Esophagus muscularis mucosa (tissue), 4 donors: ENCODE results near the gene PET117. TPM values are rescaled to one million over a fixed set of nuclear protein-coding genes. Genes with fewer than 3 reads are reported as not detected.
A peak's percentile ranks its signal among the peaks of the same experiment; 100 is the strongest.

Source experiments
- DNase-seq: peaks from one replicate; pipeline ENCODE4 v3.0.0-alpha.2; 2017; ENCODE audit errors: extremely low spot score
- H3K27ac ChIP-seq, 4 donors: fragments of 200-600 bp; sonication (generic); replicated peaks in 1 of 4; 1 replicate in 3 of 4; 2 replicates in 1 of 4; pipeline ENCODE4 v1.5.1; 2016 to 2019; ENCODE audit warnings: mild to moderate bottlenecking in 1 of 4
- H3K27me3 ChIP-seq, 4 donors: fragments of 200-600 bp; sonication (generic); one replicate each; pipeline versions ENCODE4 v1.5.1 to v1.6.0; 2016 to 2019
- H3K36me3 ChIP-seq, 4 donors: fragments of 200-600 bp; sonication (generic); one replicate each; pipeline ENCODE4 v1.5.1; 2016 to 2019
- H3K4me1 ChIP-seq, 4 donors: fragments of 200-600 bp; sonication (generic); one replicate each; pipeline ENCODE4 v1.5.1; 2016 to 2019
- H3K4me3 ChIP-seq, 4 donors: fragments of 200-600 bp; sonication (generic); 1 replicate in 2 of 4; 2 replicates in 2 of 4; pipeline ENCODE4 v1.5.1; 2016 to 2019; ENCODE audit warnings: mild to moderate bottlenecking in 4 of 4, moderate library complexity in 1 of 4
- H3K9me3 ChIP-seq, 4 donors: fragments of 200-600 bp; sonication (generic); 1 replicate in 3 of 4; 2 replicates in 1 of 4; pipeline ENCODE4 v1.5.1; 2016 to 2019
- EP300 ChIP-seq: sonication (generic); formaldehyde crosslinking; IDR thresholded peaks from one replicate; pipeline ENCODE4 v1.6.1; 2017; ENCODE audit warnings: antibody characterized with exemption
- POLR2A ChIP-seq: fragments of 450-650 bp; IDR thresholded peaks from one replicate; pipeline ENCODE4 v1.6.1; 2017; ENCODE audit warnings: antibody characterized with exemption, moderate library complexity, mild to moderate bottlenecking, low read depth
- POLR2AphosphoS5 ChIP-seq, 2 donors: sonication (generic); formaldehyde crosslinking; IDR thresholded peaks; one replicate each; pipeline ENCODE4 v1.6.1; 2017; ENCODE audit warnings: antibody characterized with exemption in 2 of 2
- WGBS: methylation state at CpG from one replicate; pipeline ENCODE4 v1.1.5; 2018; 5-methylcytosine and 5-hydroxymethylcytosine counted together
- intact Hi-C: fragments of 100-400 bp; cut with DNase I; formaldehyde crosslinking; loops from one replicate; pipeline ENCODE4 v1.15.1; 2023
- total RNA-seq, 4 donors: library from RNA; depleted of rRNA; stranded (reverse); fragments of >200 nt; gene quantifications; one replicate each; pipeline versions ENCODE4 v1.1.0 to v1.2.1, GENCODE V29; 2016
- TF ChIP-seq, protein P1 (sequence below), 3 experiments: fragments of 200-600 bp in 2 of 3; fragments of 450-650 bp in 1 of 3; sonication (generic) in 2 of 3; IDR thresholded peaks; one replicate each; pipeline ENCODE4 v1.5.1; 2017 to 2019; ENCODE audit warnings: antibody characterized with exemption in 3 of 3, mild to moderate bottlenecking in 2 of 3, moderate library complexity in 1 of 3

PET117 gene
- total RNA-seq, 4 donors from 2014 or later: 13.4 to 28.4 (median 16.9) TPM

DNA sequence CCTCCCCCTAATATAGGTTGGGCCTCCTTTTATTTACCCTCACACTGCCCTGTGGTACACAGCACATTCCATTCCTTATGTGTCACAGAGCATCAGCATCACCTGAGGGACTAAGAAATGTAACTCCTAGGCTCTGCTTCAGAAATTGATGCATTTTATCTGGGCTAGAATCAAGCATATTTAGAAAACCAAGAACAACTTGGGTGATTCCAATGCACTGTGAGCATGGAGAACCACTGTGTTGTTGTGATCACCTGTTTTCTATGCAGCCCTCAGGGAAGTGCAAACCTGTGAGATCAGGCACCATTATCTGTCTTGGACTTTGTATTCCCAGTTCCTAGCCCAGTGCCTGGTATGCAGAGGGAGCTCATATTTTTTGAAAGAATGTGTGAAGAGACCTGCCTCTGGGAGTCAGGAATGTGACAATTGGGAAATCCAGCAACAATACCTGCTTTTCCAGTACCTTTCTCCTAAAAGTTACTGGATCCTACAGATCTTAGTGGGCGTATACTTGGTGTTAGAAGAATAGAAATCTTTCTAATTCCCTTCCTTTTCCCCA is 7.0 kb downstream of the PET117 start:
- Histone ChIP-seq H3K9me3 (no peaks in the 10 kb centered on the region), H3K4me3 (no peak overlapping the region), H3K36me3 (peaks cover 0 to 57% (median 25%) of the 10 kb centered on the region in 4 donors), H3K4me1 (peaks cover 6 to 21% (median 21%) of the 10 kb centered on the region in 4 donors), H3K27me3 (no peaks in the 10 kb centered on the region), H3K27ac (no peak overlapping the region)
- 96% methylated on average over 1 of the region's 1 CpG for WGBS
- TF ChIP-seq, protein P1, sequence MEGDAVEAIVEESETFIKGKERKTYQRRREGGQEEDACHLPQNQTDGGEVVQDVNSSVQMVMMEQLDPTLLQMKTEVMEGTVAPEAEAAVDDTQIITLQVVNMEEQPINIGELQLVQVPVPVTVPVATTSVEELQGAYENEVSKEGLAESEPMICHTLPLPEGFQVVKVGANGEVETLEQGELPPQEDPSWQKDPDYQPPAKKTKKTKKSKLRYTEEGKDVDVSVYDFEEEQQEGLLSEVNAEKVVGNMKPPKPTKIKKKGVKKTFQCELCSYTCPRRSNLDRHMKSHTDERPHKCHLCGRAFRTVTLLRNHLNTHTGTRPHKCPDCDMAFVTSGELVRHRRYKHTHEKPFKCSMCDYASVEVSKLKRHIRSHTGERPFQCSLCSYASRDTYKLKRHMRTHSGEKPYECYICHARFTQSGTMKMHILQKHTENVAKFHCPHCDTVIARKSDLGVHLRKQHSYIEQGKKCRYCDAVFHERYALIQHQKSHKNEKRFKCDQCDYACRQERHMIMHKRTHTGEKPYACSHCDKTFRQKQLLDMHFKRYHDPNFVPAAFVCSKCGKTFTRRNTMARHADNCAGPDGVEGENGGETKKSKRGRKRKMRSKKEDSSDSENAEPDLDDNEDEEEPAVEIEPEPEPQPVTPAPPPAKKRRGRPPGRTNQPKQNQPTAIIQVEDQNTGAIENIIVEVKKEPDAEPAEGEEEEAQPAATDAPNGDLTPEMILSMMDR (IDR thresholded peaks at IDR 0.05): no peak
- TF ChIP-seq EP300: no peak
- no peak for TF ChIP-seq POLR2A
- TF ChIP-seq POLR2AphosphoS5 (IDR thresholded peaks at IDR 0.05): no peak
- intact Hi-C loops: no loop called here
- DNase-seq: no peak

DNA sequence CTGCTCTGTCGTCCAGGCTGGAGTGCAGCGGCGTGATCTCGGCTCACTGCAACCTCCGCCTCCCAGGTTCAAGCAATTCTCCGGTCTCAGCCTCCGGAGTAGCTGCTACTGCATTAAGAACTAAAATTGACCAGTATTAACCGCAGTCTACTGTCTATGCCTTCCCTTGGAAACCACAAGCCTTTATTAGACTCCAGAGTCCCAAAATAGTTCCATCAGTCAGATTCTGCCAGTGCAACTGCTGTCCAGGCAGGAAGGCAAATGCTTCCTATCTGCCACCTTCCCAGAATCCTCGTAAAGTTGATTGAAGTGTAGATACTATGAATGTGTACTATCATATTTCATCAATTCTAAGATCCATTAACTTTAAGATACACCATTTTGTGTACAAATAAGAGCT is 16.7 kb downstream of the PET117 start:
- H3K4me3 ChIP-seq: no peak overlapping the region
- peaks cover 20 to 80% (median 55%) of the 10 kb centered on the region in 4 donors for H3K36me3 ChIP-seq
- WGBS: 92% methylated on average over 9 of the region's 9 CpGs
- H3K4me1 ChIP-seq: no peaks in the 10 kb centered on the region
- intact Hi-C loops: no loop called here
- no peak for DNase-seq
- TF ChIP-seq POLR2AphosphoS5 (IDR thresholded peaks at IDR 0.05) (no peak), EP300 (no peak), POLR2A (no peak)
- TF ChIP-seq, protein P1 (IDR thresholded peaks at IDR 0.05): no peak
- no peaks in the 10 kb centered on the region for H3K9me3 ChIP-seq
- no peaks in the 10 kb centered on the region for H3K27me3 ChIP-seq
- no peak overlapping the region for H3K27ac ChIP-seq

DNA sequence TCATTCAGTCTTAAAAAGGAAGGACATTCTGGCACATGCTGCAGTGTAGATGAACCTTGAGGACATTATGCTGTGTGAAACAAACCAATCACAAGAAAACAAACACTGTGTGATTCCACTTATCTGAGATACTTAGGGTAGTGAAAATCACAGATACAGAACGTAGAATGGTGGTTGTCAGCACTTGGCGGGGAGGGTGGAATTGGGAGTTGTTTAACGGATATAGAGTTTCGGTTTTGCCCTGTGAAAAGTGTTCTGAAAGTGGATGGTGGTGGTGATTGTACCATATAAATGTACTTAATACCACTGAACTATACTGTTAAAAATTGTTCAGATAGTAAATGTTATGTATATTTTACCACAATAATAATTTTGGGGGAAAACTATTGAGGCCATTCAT is 18.4 kb downstream of the PET117 start:
- no peaks in the 10 kb centered on the region for H3K9me3 ChIP-seq
- no peaks in the 10 kb centered on the region for H3K4me1 ChIP-seq
- H3K27ac ChIP-seq: no peak overlapping the region
- intact Hi-C loops: no loop called here
- WGBS: 98% methylated on average over 4 of the region's 4 CpGs
- peaks cover 26 to 80% (median 60%) of the 10 kb centered on the region in 4 donors for H3K36me3 ChIP-seq
- H3K4me3 ChIP-seq: no peak overlapping the region
- no peaks in the 10 kb centered on the region for H3K27me3 ChIP-seq
- no peak for DNase-seq
- TF ChIP-seq POLR2A (no peak), EP300 (no peak), POLR2AphosphoS5 (IDR thresholded peaks at IDR 0.05) (no peak)
- TF ChIP-seq, protein P1 (IDR thresholded peaks at IDR 0.05): no peak

DNA sequence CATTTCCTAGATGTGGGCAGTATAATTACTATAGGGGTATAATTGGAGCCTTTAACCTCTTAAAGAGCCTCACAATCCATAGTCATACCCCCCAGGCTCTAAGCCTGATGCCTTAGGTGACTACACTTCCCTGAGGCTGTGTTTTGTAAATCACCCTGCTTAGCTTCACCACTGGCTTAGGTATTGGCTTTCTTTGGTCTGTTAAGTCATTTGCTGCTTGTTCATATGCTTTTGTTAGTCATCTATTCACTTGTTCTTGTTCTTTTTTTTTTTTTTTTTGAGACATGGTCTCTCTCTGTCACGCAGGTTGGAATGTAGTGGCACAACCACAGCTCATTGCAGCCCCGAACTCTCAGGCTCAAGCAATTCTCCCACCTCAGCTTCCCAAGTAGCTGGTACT is 26.7 kb downstream of the PET117 start:
- Histone ChIP-seq H3K9me3 (no peaks in the 10 kb centered on the region), H3K4me1 (peaks cover 0 to 27% (median 18%) of the 10 kb centered on the region in 4 donors), H3K4me3 (no peak overlapping the region), H3K27me3 (no peaks in the 10 kb centered on the region), H3K36me3 (peaks cover 24 to 61% (median 47%) of the 10 kb centered on the region in 4 donors), H3K27ac (no peak overlapping the region)
- intact Hi-C loops: no loop called here
- WGBS: 87% methylated on average over 2 of the region's 2 CpGs
- no peak for TF ChIP-seq POLR2A
- TF ChIP-seq EP300: no peak
- TF ChIP-seq, protein P1 (IDR thresholded peaks at IDR 0.05): no peak
- no peak for TF ChIP-seq POLR2AphosphoS5 (IDR thresholded peaks at IDR 0.05)
- DNase-seq: no peak

DNA sequence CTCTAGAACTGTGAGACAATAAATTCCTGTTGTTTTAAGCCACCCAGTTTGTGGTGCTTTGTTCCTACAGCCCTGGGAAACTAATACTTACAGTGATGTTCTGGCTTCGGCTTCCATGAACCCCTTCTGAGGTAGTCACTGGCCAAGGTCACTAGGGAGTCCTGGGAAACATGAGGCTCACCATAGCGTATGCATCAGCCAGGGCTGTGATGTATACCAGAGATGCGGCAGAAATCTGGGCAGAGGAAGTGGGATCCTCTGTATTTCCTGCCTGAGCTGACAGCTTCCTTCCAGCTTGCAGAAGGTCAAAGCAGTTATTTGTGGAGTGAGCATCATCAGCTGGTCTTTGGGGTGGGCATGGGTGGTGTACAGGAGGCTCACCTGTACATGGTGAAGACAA is 27.9 kb downstream of the PET117 start:
- intact Hi-C loops: no loop called here
- Histone ChIP-seq H3K4me3 (no peak overlapping the region), H3K27ac (peak overlapping the region; percentile 3 to 48 (median 27)), H3K27me3 (no peaks in the 10 kb centered on the region), H3K9me3 (no peaks in the 10 kb centered on the region), H3K4me1 (peaks cover 0 to 27% (median 18%) of the 10 kb centered on the region in 4 donors), H3K36me3 (peaks cover 16 to 57% (median 39%) of the 10 kb centered on the region in 4 donors)
- WGBS: 72% methylated on average over 3 of the region's 3 CpGs
- DNase-seq: no peak
- no peak for TF ChIP-seq EP300
- no peak for TF ChIP-seq POLR2A
